GM12801 (cell line): ENCODE results near the gene TNNI3K.

ENCODE experiments used
- TF ChIP-seq, protein P1 (sequence below): IDR thresholded peaks from one replicate; pipeline ENCODE4 v1.5.1; 2011; ENCODE audit warnings: control low read depth; ENCODE audit not compliant: insufficient read length; ENCODE audit errors: extremely low read depth

Gene TNNI3K

DNA sequence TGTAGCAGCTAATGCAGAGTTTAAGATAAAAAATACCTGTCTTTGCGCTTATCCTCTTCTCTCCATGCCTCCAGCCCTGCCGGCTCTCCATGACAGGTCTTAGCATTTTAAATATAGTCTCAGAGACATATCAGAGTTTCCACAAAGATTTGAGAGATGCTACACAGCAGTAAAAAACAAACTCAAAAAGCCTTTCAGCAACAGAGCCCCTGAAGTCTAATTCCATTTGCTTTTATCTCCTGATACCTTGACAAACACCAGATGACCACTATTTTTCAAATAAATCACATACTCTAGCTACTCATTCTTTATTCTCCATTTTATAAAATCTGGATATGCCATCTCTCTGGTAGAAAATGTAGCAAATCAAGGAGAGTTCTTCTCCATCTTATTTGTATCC lies 356.8 kb downstream of the TNNI3K start:
- TF ChIP-seq, protein P1, sequence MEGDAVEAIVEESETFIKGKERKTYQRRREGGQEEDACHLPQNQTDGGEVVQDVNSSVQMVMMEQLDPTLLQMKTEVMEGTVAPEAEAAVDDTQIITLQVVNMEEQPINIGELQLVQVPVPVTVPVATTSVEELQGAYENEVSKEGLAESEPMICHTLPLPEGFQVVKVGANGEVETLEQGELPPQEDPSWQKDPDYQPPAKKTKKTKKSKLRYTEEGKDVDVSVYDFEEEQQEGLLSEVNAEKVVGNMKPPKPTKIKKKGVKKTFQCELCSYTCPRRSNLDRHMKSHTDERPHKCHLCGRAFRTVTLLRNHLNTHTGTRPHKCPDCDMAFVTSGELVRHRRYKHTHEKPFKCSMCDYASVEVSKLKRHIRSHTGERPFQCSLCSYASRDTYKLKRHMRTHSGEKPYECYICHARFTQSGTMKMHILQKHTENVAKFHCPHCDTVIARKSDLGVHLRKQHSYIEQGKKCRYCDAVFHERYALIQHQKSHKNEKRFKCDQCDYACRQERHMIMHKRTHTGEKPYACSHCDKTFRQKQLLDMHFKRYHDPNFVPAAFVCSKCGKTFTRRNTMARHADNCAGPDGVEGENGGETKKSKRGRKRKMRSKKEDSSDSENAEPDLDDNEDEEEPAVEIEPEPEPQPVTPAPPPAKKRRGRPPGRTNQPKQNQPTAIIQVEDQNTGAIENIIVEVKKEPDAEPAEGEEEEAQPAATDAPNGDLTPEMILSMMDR = no peak

DNA sequence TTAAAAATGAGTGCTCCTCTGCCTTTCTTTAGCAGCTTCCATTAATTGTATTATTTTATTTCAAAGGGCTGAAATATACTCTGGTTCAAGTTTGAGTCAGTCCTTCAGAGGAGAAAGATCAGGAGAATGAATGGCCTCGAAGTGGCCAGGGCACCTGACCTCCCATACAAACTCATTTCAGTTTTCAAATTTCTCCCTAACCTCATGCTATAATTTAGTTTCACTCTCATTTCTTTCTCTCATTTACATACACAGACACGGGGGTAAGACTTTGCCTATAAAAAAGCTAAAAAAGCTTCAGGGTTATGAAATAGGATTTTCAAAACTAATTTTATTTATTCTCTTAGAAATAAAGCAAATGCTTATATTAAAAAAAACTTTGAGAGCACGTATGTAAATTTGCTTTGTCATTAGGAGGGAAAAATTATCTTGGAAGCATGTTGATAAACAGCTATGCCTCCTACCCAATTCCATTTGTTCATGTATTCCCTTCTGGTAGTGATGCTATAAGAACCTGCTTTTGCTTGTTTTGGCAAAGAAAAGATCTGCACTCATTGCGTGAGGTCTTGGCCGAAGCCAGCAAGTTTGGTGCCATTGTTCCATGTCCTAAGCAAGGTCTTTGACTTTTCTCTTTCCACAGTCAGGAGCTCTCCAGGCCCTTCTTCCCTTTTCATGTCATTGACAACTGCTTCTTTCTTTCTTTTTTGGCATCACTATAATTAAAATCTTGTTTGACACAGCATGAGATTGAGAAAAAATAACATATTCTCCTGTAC lies 357.6 kb downstream of the TNNI3K start:
- TF ChIP-seq, protein P1 = no peak
